Neural progenitor cell (in vitro differentiated cells): Measurements from ENCODE around the gene RILPL2.

Experiments used
- EZH2 ChIP-seq: fragments of 200-600 bp; sonication (generic); IDR thresholded peaks from 2 replicates; pipeline ENCODE4 v1.6.1; 2017; ENCODE audit warnings: antibody characterized with exemption, mild to moderate bottlenecking, moderate library complexity
- TF ChIP-seq, protein P1 (sequence below): fragments of 200-600 bp; sonication (generic); IDR thresholded peaks from 2 replicates; pipeline ENCODE4 v1.5.1; 2017; ENCODE audit warnings: antibody characterized with exemption, mild to moderate bottlenecking

DNA sequence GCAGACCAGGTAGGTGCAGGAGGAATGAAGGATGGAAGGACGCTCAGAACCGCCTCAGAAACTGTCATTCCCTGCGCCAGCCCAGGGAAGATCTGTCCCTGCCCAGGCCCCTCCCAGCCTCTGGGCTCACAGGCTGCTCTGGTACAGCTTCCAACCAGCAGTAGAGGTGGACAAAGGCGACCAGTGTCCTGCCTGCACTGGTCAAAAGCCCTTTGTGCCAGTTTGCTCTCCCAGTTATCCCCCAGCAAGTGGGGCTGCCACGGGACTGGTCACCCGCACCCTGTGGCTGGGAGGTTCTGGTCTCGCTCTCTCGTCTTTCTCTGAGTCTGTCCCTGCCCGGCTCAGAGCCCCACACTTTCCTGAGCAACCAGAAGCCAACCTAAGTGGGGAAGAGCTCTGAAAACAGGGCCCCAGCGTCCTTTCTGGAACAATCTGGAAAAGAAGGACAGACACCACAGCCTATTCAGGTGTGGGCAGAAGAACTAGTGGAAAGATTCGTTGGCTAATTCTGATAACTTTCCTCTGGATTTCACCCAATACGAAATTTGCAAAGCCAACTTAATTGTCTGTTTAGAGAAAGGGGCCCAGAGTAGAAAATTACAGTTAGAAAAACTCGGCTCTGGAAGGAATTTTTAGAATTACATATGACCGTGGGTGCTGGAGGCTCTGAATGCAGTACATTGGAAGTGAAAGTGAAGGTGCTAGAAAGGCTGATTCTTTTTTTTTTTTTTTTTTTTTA, 43.1 kb upstream of the RILPL2 start:
- TF ChIP-seq, protein P1, sequence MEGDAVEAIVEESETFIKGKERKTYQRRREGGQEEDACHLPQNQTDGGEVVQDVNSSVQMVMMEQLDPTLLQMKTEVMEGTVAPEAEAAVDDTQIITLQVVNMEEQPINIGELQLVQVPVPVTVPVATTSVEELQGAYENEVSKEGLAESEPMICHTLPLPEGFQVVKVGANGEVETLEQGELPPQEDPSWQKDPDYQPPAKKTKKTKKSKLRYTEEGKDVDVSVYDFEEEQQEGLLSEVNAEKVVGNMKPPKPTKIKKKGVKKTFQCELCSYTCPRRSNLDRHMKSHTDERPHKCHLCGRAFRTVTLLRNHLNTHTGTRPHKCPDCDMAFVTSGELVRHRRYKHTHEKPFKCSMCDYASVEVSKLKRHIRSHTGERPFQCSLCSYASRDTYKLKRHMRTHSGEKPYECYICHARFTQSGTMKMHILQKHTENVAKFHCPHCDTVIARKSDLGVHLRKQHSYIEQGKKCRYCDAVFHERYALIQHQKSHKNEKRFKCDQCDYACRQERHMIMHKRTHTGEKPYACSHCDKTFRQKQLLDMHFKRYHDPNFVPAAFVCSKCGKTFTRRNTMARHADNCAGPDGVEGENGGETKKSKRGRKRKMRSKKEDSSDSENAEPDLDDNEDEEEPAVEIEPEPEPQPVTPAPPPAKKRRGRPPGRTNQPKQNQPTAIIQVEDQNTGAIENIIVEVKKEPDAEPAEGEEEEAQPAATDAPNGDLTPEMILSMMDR: no peak
- TF ChIP-seq EZH2: no peak
